Uterus (tissue), 4 donors: ENCODE data around the gene SMIM20. TPM values are rescaled to one million over a fixed set of nuclear protein-coding genes. Genes with fewer than 3 reads are reported as not detected.
"Not testable (repeated sequence)": the region's sequence is repeated elsewhere in the genome, so short reads cannot be mapped to it uniquely, and the experiment has no call there.

Experiments
- DNase-seq, 2 donors: peaks; one replicate each; pipeline ENCODE4 v3.0.0-alpha.2; 2019 to 2020
- H3K27ac ChIP-seq, 2 donors: fragments of 200-600 bp; sonication (generic); 1 replicate in 1 of 2; 2 replicates in 1 of 2; pipeline ENCODE4 v1.5.1; 2016 to 2018
- H3K27me3 ChIP-seq, 2 donors: fragments of 200-600 bp; sonication (generic); one replicate each; pipeline ENCODE4 v1.5.1; 2018 to 2019; ENCODE audit warnings: control low read depth in 1 of 2
- H3K36me3 ChIP-seq, 2 donors: fragments of 200-600 bp; sonication (generic); one replicate each; pipeline ENCODE4 v1.5.1; 2019; ENCODE audit warnings: control low read depth in 1 of 2
- H3K4me1 ChIP-seq, 2 donors: fragments of 200-600 bp; sonication (generic); one replicate each; pipeline ENCODE4 v1.5.1; 2018 to 2019; ENCODE audit warnings: control low read depth in 1 of 2
- H3K4me3 ChIP-seq, 2 donors: fragments of 200-600 bp; sonication (generic); 1 replicate in 1 of 2; 2 replicates in 1 of 2; pipeline ENCODE4 v1.5.1; 2018 to 2019; ENCODE audit warnings: mild to moderate bottlenecking in 1 of 2
- H3K9me3 ChIP-seq, 2 donors: fragments of 200-600 bp; sonication (generic); one replicate each; pipeline ENCODE4 v1.5.1; 2019; ENCODE audit warnings: control low read depth in 1 of 2
- POLR2A ChIP-seq, 2 donors: fragments of 450-650 bp; IDR thresholded peaks; one replicate each; pipeline ENCODE4 v1.6.1; 2016; ENCODE audit warnings: antibody characterized with exemption in 2 of 2, mild to moderate bottlenecking in 1 of 2, moderate library complexity in 1 of 2
- intact Hi-C: fragments of 100-400 bp; cut with DNase I; formaldehyde crosslinking; loops from one replicate; pipeline ENCODE4 v1.15.1; 2023; ENCODE audit warnings: low total_unique reads
- total RNA-seq, 4 donors: library from RNA; depleted of rRNA in 3 of 4; stranded (reverse); fragments of >200 nt in 3 of 4; gene quantifications; one replicate each; pipeline versions ENCODE4 v1.1.0 to v1.2.4, GENCODE V29; 2014 to 2023
- TF ChIP-seq, protein P1 (sequence below), 4 experiments: fragments of 200-600 bp in 2 of 4; fragments of 450-650 bp in 2 of 4; sonication (generic) in 2 of 4; IDR thresholded peaks; one replicate each; pipeline ENCODE4 v1.5.1; 2016 to 2019; ENCODE audit warnings: antibody characterized with exemption in 4 of 4, mild to moderate bottlenecking in 2 of 4, moderate library complexity in 1 of 4
- donor health status: DM: yes; HTN: yes; CAD: no.

SMIM20 gene
- total RNA-seq, 4 donors from 2014 or later, result 22.7 to 208 (median 32.4) TPM

DNA sequence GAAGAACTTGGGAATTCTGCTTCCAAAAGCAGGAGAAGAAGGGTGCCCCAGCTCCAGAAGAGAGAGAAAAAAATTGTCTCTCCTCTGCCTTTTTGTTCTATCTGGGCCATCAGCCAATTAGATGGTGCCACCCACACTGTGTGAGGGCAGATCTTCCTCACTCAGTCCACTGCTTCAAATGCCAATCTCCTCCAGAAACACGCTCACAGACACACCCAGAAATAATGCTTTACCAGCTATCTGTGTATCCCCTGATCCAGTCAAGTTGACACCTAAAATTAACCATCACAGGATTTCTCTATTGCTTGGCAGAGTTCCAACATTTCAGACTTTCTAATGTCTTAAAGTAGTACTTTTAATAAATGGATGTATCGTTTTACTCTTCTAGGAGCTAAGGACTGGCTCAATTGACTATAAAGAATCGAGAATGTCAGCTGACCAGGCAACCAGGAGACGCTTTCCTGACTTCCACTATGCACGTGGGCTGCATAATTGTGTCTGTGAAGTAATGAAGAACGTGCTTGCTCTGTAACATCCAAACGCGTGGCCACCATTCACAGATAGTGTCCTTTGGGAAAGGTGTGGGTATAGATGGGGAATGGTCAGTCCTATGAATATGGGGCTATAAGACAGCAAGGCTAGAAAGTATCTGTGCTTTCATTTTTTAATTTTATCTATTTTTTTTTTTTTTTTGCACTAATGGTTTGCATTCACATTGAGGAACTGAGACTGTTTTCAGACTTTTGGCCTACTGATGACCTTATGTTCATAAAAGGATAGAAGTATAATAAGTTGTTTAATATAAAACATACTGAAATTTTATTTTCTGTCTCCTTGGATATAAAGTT is 9.9 kb upstream of the SMIM20 start:
- intact Hi-C loops, result no loop called here

DNA sequence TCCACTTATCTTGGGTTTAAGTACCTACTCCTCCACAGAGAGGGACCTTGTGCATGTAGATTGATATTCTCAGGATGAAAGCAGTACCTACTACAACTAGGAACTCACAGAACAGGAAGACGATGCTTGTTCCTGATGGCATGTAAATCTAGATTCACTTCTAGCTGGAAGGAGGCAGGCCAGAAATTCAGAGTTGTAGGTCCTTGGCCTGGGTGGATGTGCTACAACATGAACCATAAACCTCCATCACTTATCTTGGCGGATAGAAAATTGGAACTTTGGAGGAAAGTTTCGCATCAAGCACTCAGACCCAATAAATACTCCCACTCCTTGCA is 9.3 kb upstream of the SMIM20 start:
- no peak overlapping the region for H3K4me3 ChIP-seq
- DNase-seq, result no peak
- H3K36me3 ChIP-seq, result no peaks in the 10 kb centered on the region
- H3K27me3 ChIP-seq, result no peaks in the 10 kb centered on the region
- H3K4me1 ChIP-seq, result no peaks in the 10 kb centered on the region
- intact Hi-C loops, result no loop called here
- no peak overlapping the region for H3K27ac ChIP-seq
- no peak for TF ChIP-seq POLR2A (IDR thresholded peaks at IDR 0.05)
- TF ChIP-seq, protein P1, sequence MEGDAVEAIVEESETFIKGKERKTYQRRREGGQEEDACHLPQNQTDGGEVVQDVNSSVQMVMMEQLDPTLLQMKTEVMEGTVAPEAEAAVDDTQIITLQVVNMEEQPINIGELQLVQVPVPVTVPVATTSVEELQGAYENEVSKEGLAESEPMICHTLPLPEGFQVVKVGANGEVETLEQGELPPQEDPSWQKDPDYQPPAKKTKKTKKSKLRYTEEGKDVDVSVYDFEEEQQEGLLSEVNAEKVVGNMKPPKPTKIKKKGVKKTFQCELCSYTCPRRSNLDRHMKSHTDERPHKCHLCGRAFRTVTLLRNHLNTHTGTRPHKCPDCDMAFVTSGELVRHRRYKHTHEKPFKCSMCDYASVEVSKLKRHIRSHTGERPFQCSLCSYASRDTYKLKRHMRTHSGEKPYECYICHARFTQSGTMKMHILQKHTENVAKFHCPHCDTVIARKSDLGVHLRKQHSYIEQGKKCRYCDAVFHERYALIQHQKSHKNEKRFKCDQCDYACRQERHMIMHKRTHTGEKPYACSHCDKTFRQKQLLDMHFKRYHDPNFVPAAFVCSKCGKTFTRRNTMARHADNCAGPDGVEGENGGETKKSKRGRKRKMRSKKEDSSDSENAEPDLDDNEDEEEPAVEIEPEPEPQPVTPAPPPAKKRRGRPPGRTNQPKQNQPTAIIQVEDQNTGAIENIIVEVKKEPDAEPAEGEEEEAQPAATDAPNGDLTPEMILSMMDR (IDR thresholded peaks at IDR 0.05), result no peak
- H3K9me3 ChIP-seq, result no peaks in the 10 kb centered on the region

More for the DNA sequence above, 9.9 kb upstream of the SMIM20 start:
- Histone ChIP-seq H3K27me3 (no peaks in the 10 kb centered on the region), H3K36me3 (no peaks in the 10 kb centered on the region), H3K9me3 (no peaks in the 10 kb centered on the region), H3K27ac (no peak overlapping the region), H3K4me1 (no peaks in the 10 kb centered on the region), H3K4me3 (no peak overlapping the region)
- DNase-seq, result no peak
- no peak for TF ChIP-seq POLR2A (IDR thresholded peaks at IDR 0.05)
- TF ChIP-seq, protein P1 (IDR thresholded peaks at IDR 0.05), result no peak

DNA sequence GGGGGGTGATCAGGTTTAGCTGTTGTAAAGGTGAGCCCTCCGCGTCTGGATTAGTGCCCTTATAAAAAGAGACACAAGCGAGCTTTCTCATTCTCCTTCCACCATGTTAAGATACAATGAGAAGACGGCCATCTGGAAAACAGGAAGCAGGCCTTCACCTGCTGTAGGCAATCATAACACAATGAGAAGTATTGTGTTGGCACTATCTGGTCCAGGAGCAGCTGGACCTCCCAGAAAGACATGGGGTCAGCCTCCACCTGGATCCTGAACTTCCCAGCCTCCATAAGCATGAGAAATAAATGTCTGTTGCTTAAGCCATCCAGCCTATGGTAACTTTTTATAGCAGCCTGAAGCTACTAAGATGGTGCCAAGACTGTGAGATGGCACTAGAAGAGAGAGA is 8.6 kb upstream of the SMIM20 start:
- H3K9me3 ChIP-seq, result no peaks in the 10 kb centered on the region
- no peak for TF ChIP-seq POLR2A (IDR thresholded peaks at IDR 0.05)
- TF ChIP-seq, protein P1 (IDR thresholded peaks at IDR 0.05), result no peak
- no peaks in the 10 kb centered on the region for H3K27me3 ChIP-seq
- H3K36me3 ChIP-seq, result no peaks in the 10 kb centered on the region
- H3K27ac ChIP-seq, result no peak overlapping the region
- no peaks in the 10 kb centered on the region for H3K4me1 ChIP-seq
- DNase-seq, result no peak
- H3K4me3 ChIP-seq, result no peak overlapping the region
- intact Hi-C loops, result no loop called here

DNA sequence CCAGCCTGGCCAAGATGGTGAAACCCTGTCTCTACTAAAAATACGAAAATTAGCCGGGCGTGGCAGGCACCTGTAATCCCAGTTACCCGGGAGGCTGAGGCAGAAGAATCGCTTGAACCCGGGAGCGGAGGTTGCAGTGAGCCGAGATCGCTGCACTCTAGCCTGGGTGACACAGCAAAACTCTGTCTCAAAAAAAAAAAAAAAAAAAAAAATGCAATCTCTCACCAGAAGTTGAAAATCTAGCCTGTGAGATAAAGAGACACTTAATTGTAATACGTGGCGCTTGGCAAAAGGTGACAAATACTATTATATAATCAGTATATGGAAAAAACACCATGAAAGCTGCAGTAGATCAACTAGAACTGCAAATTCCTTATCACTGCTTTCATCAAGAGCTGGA is 7.9 kb upstream of the SMIM20 start:
- H3K36me3 ChIP-seq, intact Hi-C loops, H3K27me3 ChIP-seq, H3K9me3 ChIP-seq, DNase-seq, H3K27ac ChIP-seq, H3K4me3 ChIP-seq, H3K4me1 ChIP-seq: not testable (repeated sequence)

DNA sequence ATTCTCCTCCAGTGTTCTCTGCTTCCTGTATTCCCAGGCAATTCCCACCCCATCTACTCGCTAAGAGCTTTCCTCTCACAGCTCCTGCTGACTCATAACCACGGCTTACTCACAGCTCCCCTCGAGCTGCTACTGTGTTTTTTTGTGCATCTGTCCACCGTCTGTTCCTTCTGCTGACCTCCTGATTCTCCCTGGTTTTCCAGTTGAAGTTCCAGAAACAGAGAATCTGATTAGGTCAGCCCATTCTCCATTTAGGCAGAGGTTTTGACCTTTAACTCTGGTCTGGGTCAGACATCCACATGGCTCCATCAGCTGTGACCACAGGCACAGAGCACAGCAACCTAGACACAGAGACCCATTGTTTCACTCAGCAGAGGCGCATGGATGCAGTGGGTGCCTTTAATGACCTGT is 5.5 kb upstream of the SMIM20 start:
- no peak for TF ChIP-seq POLR2A (IDR thresholded peaks at IDR 0.05)
- TF ChIP-seq, protein P1 (IDR thresholded peaks at IDR 0.05), result no peak
- H3K27ac ChIP-seq, result no peak overlapping the region
- H3K4me3 ChIP-seq, result no peak overlapping the region
- intact Hi-C loops, result no loop called here
- H3K9me3 ChIP-seq, result no peaks in the 10 kb centered on the region
- DNase-seq, result no peak
- no peaks in the 10 kb centered on the region for H3K4me1 ChIP-seq
- no peaks in the 10 kb centered on the region for H3K36me3 ChIP-seq
- no peaks in the 10 kb centered on the region for H3K27me3 ChIP-seq
